GM19239 (cell line): Measurements from ENCODE around the gene FAM174C.

Source experiments
- DNase-seq: peaks from one replicate; pipeline ENCODE4 v3.0.0; 2011; ENCODE audit warnings: low spot score; ENCODE audit not compliant: insufficient read length
- FAIRE-seq: peaks from 2 replicates; lab custom pipeline; 2011; peaks lifted over from hg19 to GRCh38; lab: Jason Lieb, UNC

FAM174C gene

DNA sequence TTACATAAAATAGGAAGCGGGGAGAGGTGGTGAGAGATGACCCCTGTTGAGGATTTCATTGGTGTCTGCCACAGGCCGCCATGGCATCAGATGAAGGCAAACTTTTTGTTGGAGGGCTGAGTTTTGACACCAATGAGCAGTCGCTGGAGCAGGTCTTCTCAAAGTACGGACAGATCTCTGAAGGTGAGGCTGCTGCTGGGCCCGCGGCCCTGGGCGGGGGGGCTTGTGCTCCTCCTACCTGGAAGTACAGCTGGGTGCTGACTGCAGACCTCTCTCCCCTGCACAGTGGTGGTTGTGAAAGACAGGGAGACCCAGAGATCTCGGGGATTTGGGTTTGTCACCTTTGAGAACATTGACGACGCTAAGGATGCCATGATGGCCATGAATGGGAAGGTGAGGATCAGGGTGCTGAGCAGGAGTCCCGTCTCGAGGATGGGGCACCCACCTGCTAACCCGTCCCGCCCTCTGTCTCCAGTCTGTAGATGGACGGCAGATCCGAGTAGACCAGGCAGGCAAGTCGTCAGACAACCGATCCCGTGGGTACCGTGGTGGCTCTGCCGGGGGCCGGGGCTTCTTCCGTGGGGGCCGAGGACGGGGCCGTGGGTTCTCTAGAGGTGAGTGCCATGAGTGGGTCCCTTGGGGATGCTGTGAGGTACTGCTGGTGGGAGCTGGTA, 4.3 kb upstream of the FAM174C start:
- DNase-seq (no peak), FAIRE-seq (no peak)

DNA sequence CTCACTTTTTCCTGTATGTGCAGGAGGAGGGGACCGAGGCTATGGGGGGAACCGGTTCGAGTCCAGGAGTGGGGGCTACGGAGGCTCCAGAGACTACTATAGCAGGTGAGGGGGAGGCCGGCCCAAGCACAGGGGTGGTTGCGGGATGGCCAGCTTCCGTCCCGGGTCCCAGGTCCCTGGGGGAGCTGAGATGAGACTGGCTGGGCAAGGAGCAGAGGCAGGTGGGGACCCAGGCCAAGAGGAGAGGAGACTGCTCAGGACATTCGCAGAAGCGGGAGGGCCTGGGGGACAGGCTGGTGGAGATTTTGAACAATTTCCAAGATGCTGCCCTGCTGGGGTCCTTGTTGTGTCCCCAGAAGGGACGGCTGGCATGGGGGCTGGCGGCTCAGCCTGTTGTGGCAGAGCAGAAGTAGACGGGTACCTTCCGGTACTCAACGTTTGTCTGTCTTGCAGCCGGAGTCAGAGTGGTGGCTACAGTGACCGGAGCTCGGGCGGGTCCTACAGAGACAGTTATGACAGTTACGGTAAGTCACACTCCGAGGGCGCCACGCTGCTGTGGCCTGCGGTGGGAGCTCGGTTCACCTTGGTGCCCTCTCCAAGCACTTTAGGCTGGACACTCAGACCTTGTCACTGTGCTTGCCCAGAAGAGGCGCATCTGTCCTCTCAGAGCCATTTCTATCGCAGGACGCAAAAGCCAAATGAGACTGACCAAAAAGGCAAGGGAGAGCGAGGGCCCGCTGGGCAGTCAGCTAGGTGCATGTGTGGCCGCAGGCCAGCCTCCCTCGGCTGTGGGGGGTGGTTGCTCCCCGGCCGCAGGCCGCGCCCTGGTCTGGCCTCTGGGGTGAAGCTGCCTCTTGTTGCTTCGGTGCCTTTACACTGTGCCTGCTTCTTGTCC, 3.6 kb upstream of the FAM174C start:
- no peak for FAIRE-seq
- DNase-seq = no peak

DNA sequence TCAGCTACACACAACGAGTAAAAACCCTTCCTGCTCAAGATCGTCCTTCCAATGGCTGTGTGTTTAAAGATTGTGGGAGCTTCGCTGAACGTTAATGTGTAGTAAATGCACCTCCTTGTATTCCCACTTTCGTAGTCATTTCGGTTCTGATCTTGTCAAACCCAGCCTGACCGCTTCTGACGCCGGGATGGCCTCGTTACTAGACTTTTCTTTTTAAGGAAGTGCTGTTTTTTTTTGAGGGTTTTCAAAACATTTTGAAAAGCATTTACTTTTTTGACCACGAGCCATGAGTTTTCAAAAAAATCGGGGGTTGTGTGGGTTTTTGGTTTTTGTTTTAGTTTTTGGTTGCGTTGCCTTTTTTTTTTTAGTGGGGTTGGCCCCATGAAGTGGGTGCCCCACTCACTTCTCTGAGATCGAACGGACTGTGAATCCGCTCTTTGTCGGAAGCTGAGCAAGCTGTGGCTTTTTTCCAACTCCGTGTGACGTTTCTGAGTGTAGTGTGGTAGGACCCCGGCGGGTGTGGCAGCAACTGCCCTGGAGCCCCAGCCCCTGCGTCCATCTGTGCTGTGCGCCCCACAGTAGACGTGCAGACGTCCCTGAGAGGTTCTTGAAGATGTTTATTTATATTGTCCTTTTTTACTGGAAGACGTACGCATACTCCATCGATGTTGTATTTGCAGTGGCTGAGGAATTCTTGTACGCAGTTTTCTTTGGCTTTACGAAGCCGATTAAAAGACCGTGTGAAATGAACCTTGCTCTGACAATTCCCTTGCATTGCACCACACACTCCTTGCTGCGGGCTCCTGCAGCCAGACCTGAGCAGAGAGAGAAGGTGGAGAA, 2.7 kb upstream of the FAM174C start:
- FAIRE-seq (no peak), DNase-seq (no peak)

DNA sequence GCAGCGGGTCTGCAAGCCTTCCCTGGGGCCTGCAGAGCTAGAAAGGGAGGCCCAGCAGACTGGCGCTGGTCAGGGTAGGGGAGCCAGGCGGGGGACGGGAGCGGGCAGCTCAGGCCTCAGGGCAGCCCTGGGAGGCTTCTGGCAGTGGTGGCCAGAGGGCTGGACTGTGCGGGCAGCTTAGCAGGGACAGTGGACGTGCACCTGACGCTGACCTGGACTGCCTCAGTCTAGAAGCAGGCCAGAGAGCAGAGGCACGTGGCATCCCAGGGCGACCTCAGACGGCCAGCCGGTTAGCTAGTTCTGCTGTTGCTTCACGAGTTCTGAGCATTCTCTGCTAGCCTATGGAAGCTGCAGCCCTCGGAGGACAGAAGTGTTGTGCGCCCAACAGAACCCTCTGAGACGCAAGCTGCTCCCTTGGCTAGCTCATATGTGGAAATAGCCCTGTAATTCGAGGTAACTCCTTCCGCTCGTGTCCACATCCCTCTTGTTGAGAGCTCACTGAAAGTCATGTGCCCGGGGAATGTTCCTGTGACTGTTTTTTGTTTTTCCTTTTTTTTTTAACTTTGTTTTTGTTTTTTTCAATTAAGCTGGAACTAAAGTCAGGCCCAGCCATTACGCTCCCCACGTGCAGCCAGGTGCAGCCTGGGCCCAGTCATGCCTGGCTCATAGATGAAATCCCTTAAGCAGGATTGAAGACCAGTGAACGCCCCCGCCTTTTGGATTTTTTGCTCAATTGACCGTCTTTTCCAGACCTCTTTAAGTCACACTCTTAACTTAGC, 1.9 kb upstream of the FAM174C start:
- DNase-seq (no peak), FAIRE-seq (no peak)

DNA sequence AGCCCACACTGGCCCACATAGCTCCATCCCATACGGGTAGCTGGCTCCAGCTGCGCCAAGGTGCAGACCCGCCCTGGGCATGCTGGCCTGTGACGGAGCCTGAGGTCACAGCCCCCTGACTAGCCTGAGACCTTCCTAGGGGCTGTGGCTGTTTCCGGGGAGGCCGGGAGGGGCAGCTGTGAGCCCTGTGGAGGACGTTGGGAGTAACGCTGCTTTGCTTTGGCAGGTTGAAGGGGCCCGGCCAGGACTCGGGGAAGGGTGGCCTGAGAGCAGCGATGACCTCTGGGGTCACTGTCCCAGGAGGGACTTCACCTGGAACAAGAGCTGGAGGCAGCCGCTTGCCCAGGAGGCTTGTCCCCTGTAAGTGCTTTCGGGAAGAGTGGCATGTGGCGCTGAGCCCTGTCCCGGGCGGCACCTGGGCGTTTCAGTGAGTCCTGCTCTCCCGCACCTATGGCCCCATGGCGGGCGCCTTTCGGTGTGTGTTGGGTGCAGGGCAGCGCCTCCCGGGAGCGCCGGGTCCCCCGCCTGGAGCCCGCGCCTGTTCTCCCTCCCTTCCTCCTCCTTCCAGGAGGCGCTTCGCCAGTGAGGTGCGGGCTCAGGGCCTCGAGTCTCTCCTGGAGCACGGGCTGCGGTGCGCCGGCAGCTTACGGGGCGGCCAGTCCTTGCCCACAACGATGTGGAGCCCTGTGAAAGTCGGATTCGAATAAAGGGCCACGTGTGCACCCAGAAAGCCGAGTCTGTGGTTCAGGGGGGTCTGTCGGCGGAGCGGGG, 1.1 kb upstream of the FAM174C start:
- DNase-seq = no peak
- FAIRE-seq = no peak

DNA sequence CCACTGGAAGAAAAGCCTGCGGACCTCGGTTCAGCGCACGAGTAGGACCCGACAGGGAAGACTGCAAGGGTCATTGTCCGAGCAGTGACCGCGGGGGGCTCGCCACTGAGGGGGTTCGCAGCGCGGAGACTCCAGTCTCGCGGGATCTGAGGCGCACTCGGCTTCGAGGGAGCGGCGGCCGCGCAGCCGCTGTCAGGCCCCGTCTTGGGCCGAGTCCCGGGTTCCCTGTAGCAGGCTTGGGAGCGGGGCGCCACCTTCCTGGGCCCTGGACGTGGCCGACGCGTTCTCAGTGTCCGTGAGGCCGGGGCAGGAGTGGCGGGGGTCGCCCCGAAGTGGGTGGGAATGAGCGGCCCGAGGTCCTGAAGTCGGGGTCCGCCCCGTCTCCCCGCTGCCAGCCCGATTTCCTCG, 474 bp upstream of the FAM174C start:
- DNase-seq = no peak
- FAIRE-seq = no peak

DNA sequence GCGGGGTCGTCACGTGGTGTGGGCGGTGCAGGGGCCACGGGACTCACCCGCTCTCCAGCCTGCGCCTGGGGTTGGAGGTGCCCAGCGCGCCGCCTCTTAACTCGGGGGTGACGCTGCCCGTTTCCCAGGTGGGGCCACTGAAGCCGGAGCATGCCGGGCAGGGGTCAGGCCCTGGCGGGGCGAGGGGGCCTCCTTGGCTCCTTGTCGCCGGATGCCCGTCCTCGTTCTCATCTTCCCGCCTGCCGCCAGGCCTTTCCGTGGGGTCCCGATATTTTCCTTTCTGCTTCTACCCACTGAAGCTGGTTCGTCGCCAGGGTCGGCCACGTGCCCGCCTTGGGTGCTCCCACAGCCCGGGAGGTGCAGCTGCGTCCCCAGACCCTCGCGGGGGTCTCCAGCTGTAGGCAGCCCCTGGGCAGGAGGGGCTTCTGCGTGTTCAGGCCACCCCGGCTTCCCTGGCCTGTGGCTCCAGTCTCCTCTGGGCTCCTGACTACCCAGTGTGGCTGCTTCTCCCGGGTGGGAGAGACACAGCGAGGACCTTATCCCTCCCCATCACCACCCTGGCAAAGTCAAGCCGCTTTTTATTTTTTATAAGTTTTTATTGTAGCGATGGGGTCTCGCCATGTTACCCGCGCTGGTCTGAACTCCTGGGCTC, 772 bp downstream of the FAM174C start:
- no peak for FAIRE-seq
- DNase-seq = no peak

DNA sequence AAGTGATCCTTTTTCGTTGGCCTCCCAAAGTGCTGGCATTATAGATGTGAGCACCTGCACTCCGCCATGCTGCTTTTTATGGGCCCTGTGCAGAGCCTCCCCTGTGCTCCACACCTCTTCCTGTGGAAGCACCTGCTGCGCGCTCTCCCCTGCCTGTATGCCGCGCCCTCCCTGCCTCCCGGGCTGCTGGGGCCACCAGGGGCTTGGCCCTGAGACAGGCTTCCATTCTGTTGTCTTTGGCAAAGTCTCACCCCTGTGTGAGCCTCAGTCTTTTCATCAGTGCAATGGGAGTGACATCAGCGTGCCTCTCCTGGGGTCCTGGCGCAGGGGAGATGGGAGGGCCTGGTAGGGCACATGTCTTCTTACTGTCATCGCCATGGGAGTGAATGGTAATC, 1.3 kb downstream of the FAM174C start:
- DNase-seq (no peak), FAIRE-seq (no peak)

DNA sequence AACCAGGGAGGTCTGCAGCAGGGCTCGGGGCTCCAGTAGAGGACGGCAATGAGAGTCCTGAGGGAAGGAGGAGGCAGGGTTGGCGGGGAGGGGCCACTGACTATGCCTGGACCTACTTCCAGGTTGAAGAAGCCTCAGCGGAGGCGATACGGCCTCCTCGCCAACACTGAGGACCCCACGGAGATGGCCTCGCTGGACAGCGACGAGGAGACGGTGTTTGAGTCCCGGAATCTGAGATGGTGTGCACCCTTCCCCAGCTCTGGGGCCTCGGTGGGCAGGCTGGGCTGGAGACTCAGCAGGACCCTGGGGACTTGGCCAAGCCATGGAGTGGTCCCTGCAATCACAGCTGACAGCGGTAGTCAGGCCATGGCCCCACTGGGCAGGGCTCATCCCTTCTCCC, 1.7 kb downstream of the FAM174C start:
- DNase-seq = no peak
- no peak for FAIRE-seq

DNA sequence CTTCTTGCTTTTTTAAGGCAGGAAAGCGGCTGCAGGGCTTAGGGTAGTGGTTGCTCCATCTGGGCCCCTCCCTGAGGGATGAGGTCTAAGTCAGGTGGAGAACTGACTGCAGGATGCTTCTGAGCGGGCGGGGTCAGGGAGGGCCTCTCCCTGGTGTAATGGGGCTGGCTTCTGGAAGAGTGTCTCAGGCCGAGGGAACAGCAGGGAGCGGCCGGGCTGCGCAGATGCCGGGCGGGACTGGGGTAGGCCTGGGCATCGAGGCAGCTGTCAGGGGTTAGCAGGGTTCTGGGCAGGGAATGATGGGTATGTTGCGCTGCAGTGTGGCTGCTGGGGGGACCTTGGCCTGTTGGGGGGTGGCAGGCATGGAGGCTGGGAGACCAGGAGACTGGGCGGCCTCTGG, 2.7 kb downstream of the FAM174C start:
- no peak for FAIRE-seq

DNA sequence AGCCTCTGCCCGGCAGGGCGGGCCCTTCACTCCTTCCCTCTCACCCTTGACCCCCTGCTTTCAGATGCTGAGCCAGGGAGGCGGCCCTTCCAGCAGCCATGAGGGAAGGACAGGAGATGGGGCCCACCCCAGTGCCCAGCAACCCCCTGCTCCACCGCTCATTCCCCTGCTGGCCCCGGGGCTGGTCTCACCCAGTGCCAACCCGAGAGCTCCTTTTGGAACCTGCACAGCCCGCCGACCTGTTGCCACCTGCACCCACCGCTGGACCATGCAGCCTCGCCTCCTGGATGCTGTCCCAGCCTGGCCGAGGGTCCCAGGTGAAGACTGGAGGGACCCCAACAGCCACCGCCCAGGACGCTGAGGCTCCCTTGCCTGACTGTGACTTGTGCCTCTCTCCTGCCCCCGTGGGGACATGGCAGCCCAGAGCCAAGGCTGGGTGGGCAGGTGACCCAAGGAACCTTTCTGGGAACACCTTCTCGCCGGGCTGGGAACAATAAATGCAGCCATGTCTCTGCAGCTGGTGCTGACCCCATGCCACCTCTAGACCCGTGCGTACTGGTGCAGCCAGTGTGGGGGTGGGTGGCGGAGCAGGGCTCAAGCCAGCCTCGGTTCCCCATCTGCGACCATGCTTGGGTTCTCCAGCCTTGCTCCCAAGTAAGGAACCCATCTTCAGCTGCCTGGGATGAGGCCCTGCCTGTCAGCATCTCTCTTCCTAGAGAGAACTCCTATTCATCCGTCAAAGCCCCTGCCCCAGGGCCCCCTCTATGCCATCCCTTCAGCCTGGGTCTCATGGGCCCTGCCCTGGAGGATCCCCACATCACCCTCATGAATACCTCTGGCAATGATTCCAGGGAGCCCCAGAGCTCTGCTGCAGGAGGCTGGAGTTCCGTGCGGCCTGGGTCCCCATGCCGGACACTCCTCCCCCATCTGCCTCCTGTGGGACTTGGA, 3.7 kb downstream of the FAM174C start:
- no peak for FAIRE-seq
- no peak for DNase-seq

More for the DNA sequence above, 2.7 kb downstream of the FAM174C start:
- no peak for DNase-seq

DNA sequence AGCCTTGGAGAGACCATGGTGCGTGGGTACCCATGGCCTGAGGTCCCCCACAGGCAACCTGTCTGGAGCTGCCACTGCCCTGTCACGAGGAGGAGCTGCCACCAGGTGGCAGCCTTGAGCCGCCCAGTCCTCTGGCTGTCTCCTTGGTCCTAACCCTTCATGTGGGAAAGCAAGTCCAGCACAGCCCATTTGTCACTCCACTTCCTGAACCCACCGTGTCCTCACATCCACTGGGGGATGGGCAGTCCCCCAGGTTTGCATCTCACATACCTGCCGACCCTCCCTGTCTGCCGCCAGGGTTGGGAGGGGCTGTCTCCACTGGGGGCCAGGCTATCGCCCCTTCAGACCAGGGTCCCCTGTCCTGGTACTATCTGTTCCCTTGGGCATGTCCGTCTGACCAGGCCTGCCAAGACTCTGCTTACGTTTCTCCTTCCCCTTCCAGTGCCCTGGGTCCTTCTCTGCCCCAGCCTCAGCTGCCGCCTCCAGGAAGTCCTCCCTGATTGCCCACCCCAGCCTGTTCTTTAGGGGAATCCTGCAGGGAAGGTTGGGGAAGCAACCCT, 4.5 kb downstream of the FAM174C start:
- FAIRE-seq (peak; percentile 87), DNase-seq (peak; percentile 97)

DNA sequence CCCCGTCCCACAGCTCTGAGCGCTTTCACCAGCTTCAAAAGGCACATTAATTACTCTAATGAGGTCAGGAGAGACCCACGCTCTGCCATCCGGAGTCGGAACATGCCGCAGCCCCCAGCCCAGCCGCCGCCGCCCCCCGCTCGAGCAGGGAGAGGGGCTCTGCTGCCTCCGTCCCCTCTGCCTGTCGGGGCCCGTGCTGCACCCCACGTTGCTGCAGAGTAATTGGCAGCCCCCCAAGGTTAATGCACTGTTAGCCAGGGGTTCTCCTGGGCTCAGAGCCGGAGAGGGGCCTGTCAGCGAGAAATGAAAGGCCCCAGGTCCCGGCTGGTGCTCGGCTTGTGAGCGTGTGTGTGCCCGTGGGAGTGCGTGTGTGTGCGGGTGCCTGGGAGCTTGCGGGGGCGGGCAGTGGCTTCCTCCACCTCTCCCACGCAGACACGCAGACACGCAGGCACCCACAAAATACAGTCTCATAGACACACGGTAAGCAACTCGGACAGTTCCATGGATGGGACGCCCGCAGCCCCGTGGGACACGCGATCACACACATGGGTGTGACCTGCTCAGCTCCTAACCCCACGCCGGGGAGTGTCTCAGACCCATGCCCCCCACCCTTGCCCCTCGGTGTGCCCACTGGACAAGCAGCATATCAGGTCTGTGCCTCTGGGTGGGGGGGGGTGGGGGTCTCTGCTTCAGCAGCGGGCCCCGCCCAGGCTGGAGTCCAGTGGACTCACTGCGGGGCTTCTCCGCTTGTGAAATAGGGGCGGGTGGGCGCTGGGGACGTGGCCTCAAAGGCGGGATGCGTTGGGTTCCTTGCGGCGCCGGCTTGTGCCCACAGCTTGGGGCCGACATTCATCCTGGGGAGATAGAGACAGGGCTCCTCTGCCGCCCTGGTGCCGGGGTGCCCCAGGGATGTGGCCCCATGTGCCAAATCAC, 5.6 kb downstream of the FAM174C start:
- no peak for DNase-seq
- no peak for FAIRE-seq

DNA sequence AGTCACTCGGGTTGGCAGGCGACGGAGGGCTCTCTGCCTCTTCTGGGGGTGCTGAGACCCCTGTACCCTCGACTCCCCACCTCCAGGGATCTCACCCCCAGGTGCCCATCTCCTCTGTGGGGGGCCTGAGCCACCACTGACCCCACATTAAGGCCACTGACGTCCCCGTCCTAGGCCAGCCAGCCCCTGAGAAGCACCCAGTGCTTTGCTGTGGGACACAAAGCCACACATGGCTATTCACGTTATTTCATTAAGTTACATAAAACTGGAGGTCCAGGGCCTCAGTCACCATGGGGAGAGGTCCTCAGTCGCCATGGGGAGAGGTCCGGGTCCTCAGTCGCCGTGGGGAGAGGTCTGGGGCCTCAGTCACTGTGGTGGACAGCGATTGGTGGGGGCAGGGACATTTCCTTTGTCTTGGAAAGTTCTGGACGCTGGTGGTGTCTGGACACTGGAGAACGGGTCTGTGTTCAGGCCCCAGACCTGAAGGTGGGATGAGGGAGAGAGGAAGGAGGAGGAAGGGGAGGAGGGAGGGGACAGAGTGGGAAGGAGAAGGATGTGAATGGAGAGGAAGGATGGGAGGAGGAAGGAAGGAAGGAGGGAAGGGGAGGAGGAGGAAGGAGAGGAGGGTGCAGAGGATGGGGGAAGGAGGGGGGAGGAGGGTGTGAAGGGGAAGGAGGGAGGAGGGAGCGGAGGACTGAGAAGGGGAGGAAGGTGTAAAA, 6.4 kb downstream of the FAM174C start:
- FAIRE-seq = no peak

DNA sequence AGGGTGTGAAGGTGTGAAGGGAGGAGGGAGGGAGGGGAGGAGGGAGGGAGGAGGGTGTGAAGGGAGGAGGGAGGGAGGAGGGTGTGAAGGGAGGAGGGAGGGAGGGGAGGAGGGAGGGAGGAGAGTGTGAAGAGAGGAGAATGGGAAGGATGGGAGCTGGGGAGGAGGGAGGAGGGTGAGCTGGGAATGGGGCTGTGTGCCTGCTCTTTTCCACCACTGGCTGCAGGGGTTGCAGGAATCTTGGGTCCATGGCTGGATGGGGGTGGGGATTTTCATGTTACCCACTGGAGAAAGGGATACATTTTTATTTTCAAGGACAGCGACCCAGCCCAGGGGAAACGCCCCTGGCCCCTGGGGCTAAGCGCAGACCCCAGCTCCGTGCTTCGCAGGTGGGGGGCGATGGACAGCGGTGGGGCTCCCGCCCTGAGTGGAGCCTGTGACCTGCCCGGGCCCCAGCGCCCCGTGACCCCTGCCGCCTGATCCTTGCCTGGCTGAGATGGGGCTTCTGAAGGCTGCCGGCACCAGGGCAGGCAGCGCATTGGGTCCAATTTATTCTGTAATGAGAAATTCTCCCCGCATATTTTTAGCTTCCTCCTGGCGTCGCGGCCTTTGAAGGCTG, 7.4 kb downstream of the FAM174C start:
- no peak for FAIRE-seq
- no peak for DNase-seq

More for the DNA sequence above, 6.4 kb downstream of the FAM174C start:
- no peak for DNase-seq
